ENCODE data around the gene RAD23A. TPM values are rescaled to one million over a fixed set of nuclear protein-coding genes. Genes with fewer than 3 reads are reported as not detected.

RAD23A gene
- total and polyA plus RNA-seq, 9 of the 15 experiments (the other 6 are each of a cell fraction or from before 2014, with no cell fraction given) = 9.5 to 181 (median 101) TPM

GRCh38 chr19:12965812-12966135 is 20.1 kb downstream of the RAD23A start:
- peak overlapping the region; percentile 98 for H3K4me2 ChIP-seq (ENCODE audit: insufficient read depth, low read length)
- DNase-seq (ENCODE audit: extremely low read depth in 1 of 4, low spot score in 3 of 4) (no peak), FAIRE-seq (no peak), ATAC-seq (no peak; the same call in 2 of the 3 replicates)
- peaks cover 5% of the 10 kb centered on the region for H3K9me1 ChIP-seq (ENCODE audit: control insufficient read depth, insufficient read depth, low read length)
- H3K27me3 ChIP-seq (ENCODE audit: control insufficient read depth in 2 of 2, insufficient read depth in 2 of 2, low read length in 2 of 2) = no peaks in the 10 kb centered on the region
- 47% methylated on average over 6 of the region's 8 CpGs for WGBS (ENCODE audit: insufficient coverage, low coverage, missing lambda C conversion rate)
- in situ Hi-C loops (cut with MboI) = loop anchor here (5.0 kb wide), 1 partner anchor 282 kb away; no protein-coding TSS in a partner anchor
- intact Hi-C loops (cut with micrococcal nuclease) = loop anchor here (5.0 kb wide), 1 partner anchor 78 kb away; the partner anchor contains the start of gene KLF1
- peaks cover 9 to 24% of the 10 kb centered on the region in 2 experiments; a peak in 4 of 5 replicates for H3K4me1 ChIP-seq (replicated peaks in 1 of 2; ENCODE audit: control insufficient read depth in 2 of 2, insufficient read depth in 2 of 2, low read length in 2 of 2)
- TF ChIP-seq, protein P1, sequence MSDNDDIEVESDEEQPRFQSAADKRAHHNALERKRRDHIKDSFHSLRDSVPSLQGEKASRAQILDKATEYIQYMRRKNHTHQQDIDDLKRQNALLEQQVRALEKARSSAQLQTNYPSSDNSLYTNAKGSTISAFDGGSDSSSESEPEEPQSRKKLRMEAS (CRISPR knock-in tag; IDR thresholded peaks at IDR 0.05) = no peak
- no peak for TF ChIP-seq CCAR2 (IDR thresholded peaks at IDR 0.05; ENCODE audit: low read depth, low read length)
- no peak for TF ChIP-seq POLR2A (conservative IDR thresholded peaks at IDR 0.05)
- TF ChIP-seq BCL6 (CRISPR knock-in tag; IDR thresholded peaks at IDR 0.05) = no peak
- TF ChIP-seq PPARD (CRISPR knock-in tag; IDR thresholded peaks at IDR 0.05) = no peak
- no peak for TF ChIP-seq ZNF717 (CRISPR knock-in tag; IDR thresholded peaks at IDR 0.05)
- no peak for TF ChIP-seq PHF21A (IDR thresholded peaks at IDR 0.05; ENCODE audit: borderline replicate concordance, low read depth)
- TF ChIP-seq ZFP1 (CRISPR knock-in tag; IDR thresholded peaks at IDR 0.05) = no peak
- TF ChIP-seq XRCC4 (IDR thresholded peaks at IDR 0.05; ENCODE audit: extremely low read depth, insufficient read depth, insufficient read length) = no peak
- no peak for TF ChIP-seq CC2D1A (IDR thresholded peaks at IDR 0.05)
- no peak for TF ChIP-seq SMAD2 (IDR thresholded peaks at IDR 0.05; ENCODE audit: low read depth, low read length)
- TF ChIP-seq ATF7 (IDR thresholded peaks at IDR 0.05) = no peak
- TF ChIP-seq, protein P2, sequence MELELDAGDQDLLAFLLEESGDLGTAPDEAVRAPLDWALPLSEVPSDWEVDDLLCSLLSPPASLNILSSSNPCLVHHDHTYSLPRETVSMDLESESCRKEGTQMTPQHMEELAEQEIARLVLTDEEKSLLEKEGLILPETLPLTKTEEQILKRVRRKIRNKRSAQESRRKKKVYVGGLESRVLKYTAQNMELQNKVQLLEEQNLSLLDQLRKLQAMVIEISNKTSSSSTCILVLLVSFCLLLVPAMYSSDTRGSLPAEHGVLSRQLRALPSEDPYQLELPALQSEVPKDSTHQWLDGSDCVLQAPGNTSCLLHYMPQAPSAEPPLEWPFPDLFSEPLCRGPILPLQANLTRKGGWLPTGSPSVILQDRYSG (tag; conservative IDR thresholded peaks at IDR 0.05; ENCODE audit: low read depth) = no peak
- TF ChIP-seq, protein P3, sequence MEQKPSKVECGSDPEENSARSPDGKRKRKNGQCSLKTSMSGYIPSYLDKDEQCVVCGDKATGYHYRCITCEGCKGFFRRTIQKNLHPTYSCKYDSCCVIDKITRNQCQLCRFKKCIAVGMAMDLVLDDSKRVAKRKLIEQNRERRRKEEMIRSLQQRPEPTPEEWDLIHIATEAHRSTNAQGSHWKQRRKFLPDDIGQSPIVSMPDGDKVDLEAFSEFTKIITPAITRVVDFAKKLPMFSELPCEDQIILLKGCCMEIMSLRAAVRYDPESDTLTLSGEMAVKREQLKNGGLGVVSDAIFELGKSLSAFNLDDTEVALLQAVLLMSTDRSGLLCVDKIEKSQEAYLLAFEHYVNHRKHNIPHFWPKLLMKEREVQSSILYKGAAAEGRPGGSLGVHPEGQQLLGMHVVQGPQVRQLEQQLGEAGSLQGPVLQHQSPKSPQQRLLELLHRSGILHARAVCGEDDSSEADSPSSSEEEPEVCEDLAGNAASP (IDR thresholded peaks at IDR 0.05) = no peak
- no peak for TF ChIP-seq ZNF785 (CRISPR knock-in tag; IDR thresholded peaks at IDR 0.05)
- no peak for TF ChIP-seq GATAD2B (IDR thresholded peaks at IDR 0.05; ENCODE audit: borderline replicate concordance)
- TF ChIP-seq POLR2B (IDR thresholded peaks at IDR 0.05; ENCODE audit: low read depth, partially characterized antibody) = no peak
- ChIA-PET POLR2A (interaction anchor here (0.6 to 1.7 kb wide), 16 partner anchors 10 to 583 kb away, joined by 3 to 18 read pairs (median 4); partner anchors contain the start of gene GADD45GIP1), CTCF (ENCODE audit: low intra/inter-chr PET ratio) (interaction anchor here (0.5 to 2.9 kb wide), 12 partner anchors 15 to 463 kb away, joined by 3 to 46 read pairs (median 6); no protein-coding TSS in a partner anchor)
- H3K36me3 ChIP-seq (ENCODE audit: control insufficient read depth, insufficient read depth, low read length) = no peaks in the 10 kb centered on the region
- 0 out of 3 replicates have a peak, but pooled peaks cover 2% of the 10 kb centered on the region for H3K79me2 ChIP-seq (ENCODE audit: control insufficient read depth, insufficient read depth, low read length)
- BruUV-seq (replicated peaks) = no TSS peak
- no peaks in the 10 kb centered on the region for H3K9me3 ChIP-seq (replicated peaks; ENCODE audit: control insufficient read depth, insufficient read depth, low read depth, low read length)
- peak overlapping the region; percentile 100 for H2AFZ ChIP-seq (ENCODE audit: low read depth, low read length)
- peak overlapping the region; percentile 92 for H3K27ac ChIP-seq (ENCODE audit: extremely low read depth, low read depth, low read length)
- peak overlapping the region; percentile 64 for H3K4me3 ChIP-seq
- H4K20me1 ChIP-seq (replicated peaks; ENCODE audit: control insufficient read depth, insufficient read depth, low read length) = no peaks in the 10 kb centered on the region
- peak overlapping the region; percentile 91 to 94; a peak in 3 of 4 replicates for H3K9ac ChIP-seq (ENCODE audit: insufficient read depth in 1 of 2, low read depth in 2 of 2, low read length in 2 of 2)

All from K562 (cell line).